Activated naive CD4-positive, alpha-beta T cell treated with anti-CD3 and anti-CD28 coated beads, Interleukin-2, amount 50 U/mL, for 24 hours (primary cell): ENCODE data around the gene DOCK6.
"Not testable (repeated sequence)": the region's sequence is repeated elsewhere in the genome, so short reads cannot be mapped to it uniquely, and the experiment has no call there.

Source experiments
- H3K27ac Mint-ChIP-seq: one replicate; pipeline ENCODE4 v1.8.0; 2021; ENCODE audit warnings: mild to moderate bottlenecking, mixed read lengths
- H3K27me3 Mint-ChIP-seq: one replicate; pipeline ENCODE4 v1.8.0; 2021; ENCODE audit warnings: mixed read lengths
- H3K36me3 Mint-ChIP-seq: one replicate; pipeline ENCODE4 v1.8.0; 2021; ENCODE audit warnings: mixed read lengths
- H3K4me1 Mint-ChIP-seq: one replicate; pipeline ENCODE4 v1.8.0; 2021; ENCODE audit warnings: mixed read lengths
- H3K4me3 Mint-ChIP-seq: one replicate; pipeline ENCODE4 v1.8.0; 2021; ENCODE audit warnings: mild to moderate bottlenecking, mixed read lengths
- H3K9me3 Mint-ChIP-seq: one replicate; pipeline ENCODE4 v1.8.0; 2021; ENCODE audit warnings: mixed read lengths

DOCK6 gene

GRCh38 chr19:11171144-11171543 lies 91.2 kb downstream of the DOCK6 start:
- H3K36me3 Mint-ChIP-seq, result no peaks in the 10 kb centered on the region
- H3K9me3 Mint-ChIP-seq, result no peaks in the 10 kb centered on the region
- H3K27ac Mint-ChIP-seq, result no peak overlapping the region
- H3K27me3 Mint-ChIP-seq, result no peaks in the 10 kb centered on the region
- H3K4me3 Mint-ChIP-seq, result no peak overlapping the region
- no peaks in the 10 kb centered on the region for H3K4me1 Mint-ChIP-seq

- no peaks in the 10 kb centered on the region for H3K27me3 Mint-ChIP-seq
- H3K4me1 Mint-ChIP-seq, result no peaks in the 10 kb centered on the region
- H3K9me3 Mint-ChIP-seq, result no peaks in the 10 kb centered on the region
- no peaks in the 10 kb centered on the region for H3K36me3 Mint-ChIP-seq
- H3K27ac Mint-ChIP-seq, result no peak overlapping the region
- no peak overlapping the region for H3K4me3 Mint-ChIP-seq
Measured at GRCh38 chr19:11169896-11170678, 92.2 kb downstream of the DOCK6 start.

GRCh38 chr19:11168568-11168967 lies 93.8 kb downstream of the DOCK6 start:
- no peaks in the 10 kb centered on the region for H3K27me3 Mint-ChIP-seq
- H3K4me1 Mint-ChIP-seq, result no peaks in the 10 kb centered on the region
- no peaks in the 10 kb centered on the region for H3K36me3 Mint-ChIP-seq
- no peak overlapping the region for H3K4me3 Mint-ChIP-seq
- H3K27ac Mint-ChIP-seq, result no peak overlapping the region
- no peaks in the 10 kb centered on the region for H3K9me3 Mint-ChIP-seq

GRCh38 chr19:11166281-11167142 lies 95.8 kb downstream of the DOCK6 start:
- no peak overlapping the region for H3K27ac Mint-ChIP-seq

GRCh38 chr19:11165486-11166030 lies 96.8 kb downstream of the DOCK6 start:
- H3K4me1 Mint-ChIP-seq, result no peaks in the 10 kb centered on the region
- no peak overlapping the region for H3K27ac Mint-ChIP-seq
- no peaks in the 10 kb centered on the region for H3K9me3 Mint-ChIP-seq
- no peak overlapping the region for H3K4me3 Mint-ChIP-seq
- no peaks in the 10 kb centered on the region for H3K27me3 Mint-ChIP-seq
- H3K36me3 Mint-ChIP-seq, result no peaks in the 10 kb centered on the region

More at GRCh38 chr19:11166281-11167142, 95.8 kb downstream of the DOCK6 start:
- H3K4me1 Mint-ChIP-seq, result no peaks in the 10 kb centered on the region
- H3K36me3 Mint-ChIP-seq, result no peaks in the 10 kb centered on the region
- H3K4me3 Mint-ChIP-seq, result no peak overlapping the region
- H3K27me3 Mint-ChIP-seq, result no peaks in the 10 kb centered on the region
- H3K9me3 Mint-ChIP-seq, result no peaks in the 10 kb centered on the region

- Mint-ChIP-seq H3K4me1 (no peaks in the 10 kb centered on the region), H3K36me3 (no peaks in the 10 kb centered on the region), H3K4me3 (no peak overlapping the region), H3K27me3 (no peaks in the 10 kb centered on the region), H3K9me3 (no peaks in the 10 kb centered on the region), H3K27ac (no peak overlapping the region)
Measured at GRCh38 chr19:11164879-11165406, 97.4 kb downstream of the DOCK6 start.

- Mint-ChIP-seq H3K9me3 (no peaks in the 10 kb centered on the region), H3K4me3 (no peak overlapping the region), H3K4me1 (no peaks in the 10 kb centered on the region), H3K36me3 (no peaks in the 10 kb centered on the region), H3K27me3 (no peaks in the 10 kb centered on the region), H3K27ac (no peak overlapping the region)
Measured at GRCh38 chr19:11164296-11164695, 98.0 kb downstream of the DOCK6 start.

- not testable (repeated sequence) for H3K36me3 Mint-ChIP-seq, H3K27ac Mint-ChIP-seq, H3K4me3 Mint-ChIP-seq, H3K27me3 Mint-ChIP-seq, H3K4me1 Mint-ChIP-seq, H3K9me3 Mint-ChIP-seq
Measured at GRCh38 chr19:11160440-11160768, 101.9 kb downstream of the DOCK6 start.

GRCh38 chr19:11159598-11160439 lies 102.5 kb downstream of the DOCK6 start:
- H3K4me3 Mint-ChIP-seq, result no peak overlapping the region
- H3K27ac Mint-ChIP-seq, result no peak overlapping the region
- H3K4me1 Mint-ChIP-seq, result peaks cover 7% of the 10 kb centered on the region
- no peaks in the 10 kb centered on the region for H3K9me3 Mint-ChIP-seq
- no peaks in the 10 kb centered on the region for H3K36me3 Mint-ChIP-seq
- H3K27me3 Mint-ChIP-seq, result no peaks in the 10 kb centered on the region

GRCh38 chr19:11155373-11156120 lies 106.8 kb downstream of the DOCK6 start, which contains the start of gene SPC24:
TSS of gene SPC24 (minus strand) at chr19:11155782. CDS start at chr19:11155776, 6 bp downstream.
- H3K27ac Mint-ChIP-seq, result peak within 1 kb of the TSS; percentile 41
- peaks cover 13% of the 10 kb centered on the region for H3K4me1 Mint-ChIP-seq
- no peaks in the 10 kb centered on the region for H3K9me3 Mint-ChIP-seq
- no peaks in the 10 kb centered on the region for H3K36me3 Mint-ChIP-seq
- peak within 1 kb of the TSS; percentile 90 for H3K4me3 Mint-ChIP-seq
- H3K27me3 Mint-ChIP-seq, result no peaks in the 10 kb centered on the region

GRCh38 chr19:11154683-11155047 lies 107.7 kb downstream of the DOCK6 start:
- no peaks in the 10 kb centered on the region for H3K27me3 Mint-ChIP-seq
- peaks cover 13% of the 10 kb centered on the region for H3K4me1 Mint-ChIP-seq
- H3K9me3 Mint-ChIP-seq, result no peaks in the 10 kb centered on the region
- H3K4me3 Mint-ChIP-seq, result peak overlapping the region; percentile 90
- no peaks in the 10 kb centered on the region for H3K36me3 Mint-ChIP-seq
- H3K27ac Mint-ChIP-seq, result peak overlapping the region; percentile 36

GRCh38 chr19:11152318-11153062 lies 109.8 kb downstream of the DOCK6 start:
- Mint-ChIP-seq H3K4me3 (no peak overlapping the region), H3K36me3 (no peaks in the 10 kb centered on the region), H3K4me1 (peaks cover 13% of the 10 kb centered on the region), H3K27me3 (no peaks in the 10 kb centered on the region), H3K27ac (no peak overlapping the region), H3K9me3 (no peaks in the 10 kb centered on the region)

- H3K9me3 Mint-ChIP-seq, result no peaks in the 10 kb centered on the region
- H3K36me3 Mint-ChIP-seq, result no peaks in the 10 kb centered on the region
- no peaks in the 10 kb centered on the region for H3K27me3 Mint-ChIP-seq
- no peak overlapping the region for H3K4me3 Mint-ChIP-seq
- H3K27ac Mint-ChIP-seq, result no peak overlapping the region
- peaks cover 13% of the 10 kb centered on the region for H3K4me1 Mint-ChIP-seq
Measured at GRCh38 chr19:11151181-11151580, 111.1 kb downstream of the DOCK6 start.
